Cerebellar cortex (tissue), 1 donor: ENCODE results near the gene DLG2.
A peak's percentile ranks its signal among the peaks of the same experiment; 100 is the strongest.

Experiments used
- DNase-seq: peaks from one replicate; pipeline ENCODE4 v3.0.0-alpha.2; 2015; ENCODE audit warnings: low spot score

The DLG2 gene

DNA sequence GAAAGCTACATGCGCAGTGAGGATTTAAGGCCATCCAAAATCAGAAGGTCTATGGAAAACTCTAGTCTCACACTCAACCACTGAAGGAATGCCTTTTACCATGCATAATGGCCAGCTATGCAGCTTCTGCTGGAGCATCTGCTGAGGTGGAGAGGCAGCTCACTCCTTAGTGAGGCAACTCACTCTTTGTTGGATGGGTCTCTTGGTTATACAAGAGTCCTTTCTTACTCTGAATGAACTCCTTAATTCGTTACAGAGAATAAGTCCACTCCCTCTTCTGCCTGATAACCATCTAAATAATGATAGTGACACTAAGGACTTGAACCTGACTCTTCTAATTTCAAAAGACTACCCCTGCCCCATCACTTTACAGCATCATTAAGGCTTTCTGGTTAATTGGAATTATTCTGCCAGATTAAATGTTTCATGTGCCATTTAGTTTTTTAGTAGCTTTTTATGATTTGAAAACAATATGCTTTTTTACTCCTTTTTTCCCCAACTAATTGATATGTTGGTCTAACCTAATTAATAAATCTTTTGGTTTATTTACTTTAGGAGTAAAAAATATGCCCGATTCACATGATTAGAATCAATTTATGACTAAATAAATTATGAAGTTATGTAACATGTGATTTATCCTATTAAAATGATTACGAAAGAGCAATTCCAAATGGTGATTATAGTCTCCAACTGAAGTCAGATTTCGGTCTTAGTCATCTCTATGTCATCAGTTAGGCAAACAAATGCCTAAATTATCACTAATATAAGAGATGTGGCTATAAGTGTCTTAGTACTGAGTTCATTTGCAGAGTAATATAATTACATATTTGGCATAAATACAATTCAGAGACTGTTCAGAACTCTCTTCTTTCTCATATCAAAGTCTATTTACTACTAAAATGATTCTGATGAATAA lies 2054.3 kb downstream of the DLG2 start:
- no peak for DNase-seq

- DNase-seq, result no peak
Observed at GRCh38 chr11:83571302-83571701, 2055.8 kb downstream of the DLG2 start.

DNA sequence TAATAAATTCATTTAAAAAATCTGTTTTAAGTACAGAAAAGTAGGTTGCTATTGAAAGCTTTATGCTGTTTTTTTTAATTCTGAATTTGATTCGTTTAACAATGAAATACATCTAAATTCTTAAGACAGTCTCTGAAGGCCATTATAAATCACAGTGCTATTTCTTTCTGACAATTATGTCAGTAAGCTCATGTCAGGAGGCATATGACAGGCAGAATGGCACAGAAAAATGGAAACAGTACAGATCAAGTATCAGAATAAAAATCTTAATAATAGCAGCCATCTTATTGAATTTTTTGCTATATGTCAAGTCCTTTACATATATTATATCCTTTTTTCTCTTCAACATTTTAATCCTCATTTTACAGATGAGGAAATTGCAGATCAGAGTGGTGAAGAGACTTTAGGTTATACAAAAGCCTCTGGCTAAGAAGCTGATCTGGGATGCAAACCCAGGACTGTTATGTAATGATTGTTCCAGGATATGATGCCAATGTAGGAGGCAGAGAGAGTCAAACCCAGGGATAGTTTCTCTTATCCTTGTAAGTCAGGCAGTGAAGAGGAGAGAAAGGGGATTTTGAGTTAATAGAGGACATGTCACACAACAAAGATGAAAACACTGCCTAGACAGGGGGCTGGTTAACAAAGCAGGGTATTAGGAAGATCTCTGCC lies 2057.9 kb downstream of the DLG2 start:
- DNase-seq, result peak; percentile 84

DNA sequence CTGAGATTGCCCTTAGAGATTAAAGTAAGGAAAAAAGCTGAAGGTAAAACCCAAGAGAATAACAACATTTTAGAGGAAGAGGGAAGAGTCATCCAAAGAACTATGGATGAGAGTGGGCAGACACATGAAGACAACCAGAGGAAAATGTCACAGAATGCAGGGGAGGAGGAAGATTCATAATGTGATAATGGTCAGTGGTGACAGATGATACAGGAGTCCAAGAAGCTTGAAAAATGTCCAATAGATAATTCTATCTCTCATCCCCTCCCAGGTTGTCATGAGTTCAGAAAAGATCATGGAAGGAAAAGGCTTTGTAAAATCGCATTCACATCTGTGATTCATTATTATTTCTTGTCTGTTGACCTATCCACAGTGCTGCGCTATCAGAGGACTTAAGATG lies 2058.6 kb downstream of the DLG2 start:
- no peak for DNase-seq

GRCh38 chr11:83566950-83567349 lies 2060.2 kb downstream of the DLG2 start:
- DNase-seq, result no peak

- no peak for DNase-seq
Observed at GRCh38 chr11:83564870-83565269, 2062.3 kb downstream of the DLG2 start.

- no peak for DNase-seq
Observed at GRCh38 chr11:83558281-83558680, 2068.9 kb downstream of the DLG2 start.

- DNase-seq, result no peak
Observed at GRCh38 chr11:83557653-83558052, 2069.5 kb downstream of the DLG2 start.

GRCh38 chr11:83554876-83555275 lies 2072.3 kb downstream of the DLG2 start:
- DNase-seq, result no peak

GRCh38 chr11:83549984-83550667 lies 2077.0 kb downstream of the DLG2 start:
- DNase-seq, result no peak

DNA sequence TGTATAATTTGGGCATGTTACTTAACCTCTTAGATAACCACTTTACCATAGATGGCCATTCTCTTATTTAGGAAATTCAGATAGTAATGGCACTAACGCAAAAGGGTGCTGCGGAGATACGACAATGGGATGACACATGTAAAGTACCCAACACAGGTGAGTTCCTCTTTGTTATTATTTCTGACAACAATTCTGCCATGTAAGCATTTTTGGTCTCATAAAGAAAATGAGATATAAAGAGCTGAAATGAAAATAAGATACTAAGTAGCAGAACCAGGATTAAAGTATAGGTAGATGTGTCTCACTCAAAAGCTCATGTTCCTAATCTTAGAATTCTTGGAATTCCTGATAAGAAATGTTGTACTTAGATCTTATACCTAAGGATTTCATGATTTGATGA lies 2080.8 kb downstream of the DLG2 start:
- no peak for DNase-seq

- no peak for DNase-seq
Observed at GRCh38 chr11:83545494-83546260, 2081.5 kb downstream of the DLG2 start.

GRCh38 chr11:83544846-83545245 lies 2082.3 kb downstream of the DLG2 start:
- no peak for DNase-seq

GRCh38 chr11:83543706-83544439 lies 2083.3 kb downstream of the DLG2 start:
- DNase-seq, result no peak

GRCh38 chr11:83542861-83543260 lies 2084.3 kb downstream of the DLG2 start:
- DNase-seq, result no peak

DNA sequence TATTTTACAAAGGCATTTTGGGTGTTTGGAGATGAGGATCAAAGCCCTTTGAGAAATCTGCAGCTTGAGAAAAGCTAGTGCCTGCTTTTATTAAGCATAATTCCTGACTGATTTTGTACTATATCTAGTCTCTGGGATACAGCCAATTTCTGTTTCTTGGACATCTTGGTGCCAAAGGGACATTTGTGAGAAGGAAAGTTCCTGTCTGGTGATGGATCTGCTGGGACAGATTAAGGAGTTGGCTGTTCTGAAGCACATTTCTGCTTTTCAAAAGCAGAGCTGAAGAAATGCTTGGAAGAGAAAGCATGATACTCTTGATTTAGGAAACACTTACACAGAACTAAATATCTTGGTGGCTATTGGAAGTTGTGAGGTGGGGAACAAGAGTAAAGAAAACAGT lies 2086.4 kb downstream of the DLG2 start:
- DNase-seq, result no peak

GRCh38 chr11:83540112-83540675 lies 2086.9 kb downstream of the DLG2 start:
- DNase-seq, result no peak

DNA sequence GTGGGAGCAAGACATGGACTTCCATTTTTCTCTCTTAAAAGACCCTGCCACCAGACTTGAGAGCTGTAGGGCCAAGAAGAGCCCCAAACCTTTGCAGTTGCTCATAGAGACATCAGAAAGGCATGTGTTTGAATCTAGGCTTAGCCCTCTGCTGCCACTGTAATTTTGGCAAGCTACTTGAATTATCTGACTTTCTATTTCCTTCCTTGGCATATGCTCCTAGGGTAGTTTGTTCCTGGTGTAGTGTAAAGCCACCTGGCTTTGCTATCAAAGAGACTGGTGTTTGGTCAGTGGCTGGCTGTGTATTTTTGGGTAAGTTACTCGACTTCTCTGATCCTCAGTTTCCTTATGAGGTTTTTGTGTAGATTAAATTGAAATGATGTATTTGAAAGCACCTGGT lies 2088.9 kb downstream of the DLG2 start:
- peak; percentile 73 for DNase-seq

- peak; percentile 99 for DNase-seq
Observed at GRCh38 chr11:83537131-83537610, 2090.0 kb downstream of the DLG2 start.

DNA sequence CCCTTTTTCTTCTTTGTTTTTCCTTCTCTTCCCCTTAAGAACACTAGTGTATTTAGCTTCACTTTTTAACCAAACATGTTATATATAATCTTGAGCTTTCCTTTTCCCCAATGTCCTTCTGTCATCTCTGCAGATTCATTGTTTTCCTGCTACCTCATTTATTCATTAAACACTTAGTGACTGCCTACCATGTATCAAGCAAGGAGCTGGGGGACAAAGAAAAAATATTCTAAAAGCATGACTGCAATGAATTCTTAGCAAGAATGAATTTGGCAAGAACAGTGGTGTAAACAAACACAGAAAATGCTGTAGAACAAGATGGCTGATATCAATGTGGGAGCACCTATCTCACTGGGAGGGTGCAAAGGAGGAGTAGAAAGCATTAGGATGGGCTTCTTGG lies 2094.0 kb downstream of the DLG2 start:
- no peak for DNase-seq

GRCh38 chr11:83528877-83529276 lies 2098.3 kb downstream of the DLG2 start:
- DNase-seq, result no peak
